GM12878 (cell line): Measurements from ENCODE around the gene TRANK1. TPM values are rescaled to one million over a fixed set of nuclear protein-coding genes. Genes with fewer than 3 reads are reported as not detected.

Experiments
- ATAC-seq: fragments of 200-7000 bp; cut with Tn5 transposase; 3 replicates; pipeline ENCODE4 v1.9.1; 2020; ENCODE audit warnings: mild to moderate bottlenecking, moderate library complexity
- BruUV-seq: library from RNA; stranded (reverse); fragments of 400-500 nt; replicated peaks from 2 replicates; lab custom pipeline; 2021; lab: Mats Ljungman, UMichigan
- CTCF ChIA-PET: fragments of 300-600 bp; sonication (Branson Sonifier 250); formaldehyde crosslinking; extraction: SDS; loops from one replicate; lab custom pipeline; 2021; ENCODE audit warnings: inconsistent platforms; lab: Yijun Ruan, JAX
- POLR2A ChIA-PET: fragments of 350-600 bp; formaldehyde crosslinking; extraction: SDS; loops from one replicate; lab custom pipeline; 2021; ENCODE audit warnings: inconsistent platforms; lab: Charles Lee
- RAD21 ChIA-PET: fragments of 300-600 bp; sonication (Branson Sonifier 250); formaldehyde crosslinking; loops from one replicate; lab custom pipeline; 2023; ENCODE audit warnings: antibody characterized with exemption; ENCODE audit not compliant: unreplicated experiment; lab: Charles Lee
- SMC1A ChIA-PET: fragments of 300-600 bp; sonication (Branson Sonifier 250); formaldehyde crosslinking; loops from one replicate; lab custom pipeline; 2023; ENCODE audit not compliant: unreplicated experiment, uncharacterized antibody; lab: Charles Lee
- DNase-seq: peaks from one replicate; pipeline ENCODE4 v3.0.0-alpha.2; 2011; ENCODE audit warnings: low read depth, low spot score
- FAIRE-seq: peaks from 3 replicates; lab custom pipeline; 2011; peaks lifted over from hg19 to GRCh38; lab: Jason Lieb, UNC
- H2AFZ ChIP-seq: 2 replicates; pipeline ENCODE4 v1.6.0; 2011; ENCODE audit warnings: low read depth, low read length, control low read depth; ENCODE audit not compliant: control insufficient read depth
- H3K27ac ChIP-seq: 2 replicates; pipeline ENCODE4 v1.5.1; 2011; ENCODE audit warnings: control low read depth; ENCODE audit not compliant: control insufficient read depth, insufficient read depth
- H3K27me3 ChIP-seq, 2 experiments: replicated peaks in 1 of 2; 2 replicates each; pipeline versions ENCODE4 v1.6.0 to v1.6.1; 2011; ENCODE audit warnings: low read length in 1 of 2; ENCODE audit not compliant: control insufficient read depth in 2 of 2, insufficient read depth in 2 of 2
- H3K36me3 ChIP-seq, 2 experiments: 2 replicates each; pipeline ENCODE4 v1.5.1; 2011; ENCODE audit warnings: low read length in 1 of 2; ENCODE audit not compliant: control insufficient read depth in 2 of 2, insufficient read depth in 2 of 2
- H3K4me1 ChIP-seq: 2 replicates; pipeline ENCODE4 v1.6.1; 2011; ENCODE audit warnings: mild to moderate bottlenecking, low read length, moderate library complexity, mixed read lengths; ENCODE audit not compliant: control insufficient read depth, insufficient read depth
- H3K4me2 ChIP-seq: 2 replicates; pipeline ENCODE4 v1.6.0; 2011; ENCODE audit warnings: control low read depth; ENCODE audit not compliant: control insufficient read depth, insufficient read depth
- H3K4me3 ChIP-seq: fragments of 200-600 bp; sonication (generic); 2 replicates; pipeline ENCODE4 v1.5.1; 2016
- H3K79me2 ChIP-seq: 2 replicates; pipeline ENCODE4 v1.6.0; 2011; ENCODE audit warnings: low read length; ENCODE audit not compliant: control insufficient read depth, insufficient read depth
- H3K9ac ChIP-seq: 2 replicates; pipeline ENCODE4 v1.8.0; 2011; ENCODE audit warnings: low read length, control low read depth, mixed read lengths; ENCODE audit not compliant: control insufficient read depth, insufficient read depth
- H3K9me3 ChIP-seq: replicated peaks from 3 replicates; pipeline ENCODE4 v1.5.1; 2011; ENCODE audit warnings: mild to moderate bottlenecking, low read length; ENCODE audit not compliant: control insufficient read depth, insufficient read depth
- H4K20me1 ChIP-seq: 2 replicates; pipeline ENCODE4 v1.6.0; 2011; ENCODE audit not compliant: control insufficient read depth, insufficient read depth
- FOXM1 ChIP-seq: IDR thresholded peaks from 2 replicates; pipeline ENCODE4 v1.6.1; 2012; ENCODE audit warnings: low read depth, mild to moderate bottlenecking, inconsistent platforms, low read length, moderate library complexity
- HDAC2 ChIP-seq: fragments of 200-600 bp; sonication (generic); IDR thresholded peaks from 2 replicates; pipeline ENCODE4 v1.6.1; 2017
- IRF4 ChIP-seq: IDR thresholded peaks from 2 replicates; pipeline ENCODE4 v1.6.1; 2011; ENCODE audit warnings: low read depth, low read length
- MYB ChIP-seq: fragments of 150-350 bp; IDR thresholded peaks from 2 replicates; pipeline ENCODE4 v1.6.1; 2014; ENCODE audit warnings: mild to moderate bottlenecking, low read depth, low read length, borderline replicate concordance
- RELA ChIP-seq: fragments of 450-650 bp; IDR thresholded peaks from 2 replicates; pipeline ENCODE4 v1.8.0; 2014; ENCODE audit warnings: borderline replicate concordance; ENCODE audit not compliant: partially characterized antibody
- SREBF2 ChIP-seq: IDR thresholded peaks from 2 replicates; pipeline ENCODE4 v1.6.1; 2012; ENCODE audit warnings: mild to moderate bottlenecking, low read length
- ZSCAN29 ChIP-seq: fragments of 450-650 bp; IDR thresholded peaks from 2 replicates; pipeline ENCODE4 v1.6.1; 2017; ENCODE audit warnings: mild to moderate bottlenecking, moderate library complexity
- WGBS: methylation state at CpG from one replicate; pipeline ENCODE4 v1.1.6; 2016; ENCODE audit warnings: low lambda C conversion rate; ENCODE audit not compliant: insufficient replicate concordance, insufficient coverage; ENCODE audit errors: missing lambda C conversion rate; 5-methylcytosine and 5-hydroxymethylcytosine counted together
- in situ Hi-C: fragments of 300-500 bp; cut with MboI; formaldehyde crosslinking; loops from 9 replicates; pipeline ENCODE4 v1.14.3; 2018; ENCODE audit warnings: mixed read lengths
- intact Hi-C: fragments of 100-400 bp; cut with micrococcal nuclease; formaldehyde crosslinking; loops from one replicate; pipeline ENCODE4 v1.14.2; 2022; ENCODE audit not compliant: unreplicated experiment
- polyA plus RNA-seq, 11 experiments: library from polyadenylated mRNA; depleted of rRNA in 4 of 11; unstranded in 6 of 11; stranded (reverse) in 5 of 11; fragments of >200 nt; fragmentation: Nextera tagmentation in 4 of 11; fragmentation: Illumina TruSeq in 1 of 11; extraction: Ambion mirVana in 4 of 11; extraction: Trizol in 1 of 11; gene quantifications; 1 replicate in 1 of 11; 2 replicates in 10 of 11; pipeline versions ENCODE4 v1.2.1 to v1.2.3, GENCODE V29; 2011 to 2016; ENCODE audit warnings: inconsistent platforms in 2 of 11, missing spikeins in 2 of 11, low read depth in 1 of 11
- total RNA-seq, 4 experiments: library from RNA; depleted of rRNA in 3 of 4; stranded (reverse); fragments of >200 nt in 3 of 4; fragmentation: Illumina TruSeq in 1 of 4; extraction: Trizol in 1 of 4; gene quantifications; 2 replicates each; pipeline versions ENCODE4 v1.2.1 to v1.2.3, GENCODE V29; 2013 to 2021
- TF ChIP-seq, protein P1 (sequence below): fragments of 150-350 bp; IDR thresholded peaks from 2 replicates; pipeline ENCODE4 v1.6.1; 2014; ENCODE audit warnings: mild to moderate bottlenecking, low read depth, low read length
- TF ChIP-seq, protein P2 (sequence below): IDR thresholded peaks from 2 replicates; pipeline ENCODE4 v1.6.1; 2012; ENCODE audit warnings: low read depth, low read length, improper control_type of control experiment
- TF ChIP-seq, protein P3 (sequence below): fragments of 450-650 bp; IDR thresholded peaks from 2 replicates; pipeline ENCODE4 v1.6.1; 2018; ENCODE audit warnings: borderline replicate concordance, mild to moderate bottlenecking; ENCODE audit not compliant: partially characterized antibody
- TF ChIP-seq, protein P4 (sequence below): IDR thresholded peaks from 2 replicates; pipeline ENCODE4 v1.6.1; 2012; ENCODE audit warnings: improper control_type of control experiment, low read depth, low read length; ENCODE audit not compliant: insufficient replicate concordance
- TF ChIP-seq, protein P5 (sequence below): fragments of 450-650 bp; IDR thresholded peaks from 2 replicates; pipeline ENCODE4 v1.6.1; 2014; ENCODE audit warnings: mild to moderate bottlenecking

TRANK1 gene
- total and polyA plus RNA-seq, 10 of the 15 experiments (the other 5 are each of a cell fraction or from before 2014, with no cell fraction given), result 0.46 to 8.8 (median 1.1) TPM

DNA sequence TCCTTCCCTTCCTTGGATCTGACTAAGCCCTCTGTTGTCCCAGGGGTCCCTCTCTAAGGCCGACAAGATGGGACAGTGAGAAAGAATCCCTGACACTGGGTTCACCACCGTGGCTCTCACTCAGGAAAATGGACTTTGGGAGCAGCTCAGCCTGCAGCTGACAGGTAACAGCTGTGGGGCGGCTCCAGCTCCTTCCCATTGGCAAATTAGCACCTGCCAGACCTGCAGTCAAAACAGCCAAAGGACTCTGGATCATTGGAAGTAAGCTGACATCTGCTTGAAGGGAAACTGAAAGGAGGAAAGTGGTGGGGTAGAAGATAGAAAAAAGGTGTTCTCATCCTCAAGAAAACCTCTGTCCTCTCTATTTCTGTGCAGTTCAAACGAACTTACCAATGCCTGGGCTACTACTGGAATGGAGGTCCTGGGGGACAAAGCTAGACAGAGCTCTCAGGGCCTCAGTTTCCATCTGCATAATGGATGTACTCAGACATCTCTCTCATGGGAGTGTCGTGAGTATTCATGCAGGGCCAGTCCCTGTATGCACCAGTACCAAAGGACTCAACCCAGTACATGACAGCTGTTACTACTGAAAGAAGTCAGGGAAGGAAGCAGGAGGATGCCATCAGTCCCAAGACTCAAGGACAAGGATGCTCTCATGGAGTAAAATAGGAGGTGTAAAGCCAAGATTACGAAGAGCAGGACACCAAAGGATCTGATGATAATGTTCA is 126.9 kb downstream of the TRANK1 start:
- Histone ChIP-seq H4K20me1 (no peaks in the 10 kb centered on the region), H2AFZ (no peak overlapping the region), H3K27ac (no peak overlapping the region), H3K4me3 (no peak overlapping the region), H3K36me3 (no peaks in the 10 kb centered on the region), H3K9me3 (no peaks in the 10 kb centered on the region), H3K79me2 (no peaks in the 10 kb centered on the region), H3K4me1 (no peaks in the 10 kb centered on the region), H3K4me2 (no peak overlapping the region), H3K27me3 (peaks cover 0 to 4% of the 10 kb centered on the region in 2 experiments; a peak in 2 of 4 replicates), H3K9ac (no peak overlapping the region)
- intact Hi-C loops (no loop called here), in situ Hi-C loops (no loop called here)
- ChIA-PET POLR2A (no interaction called here), CTCF (no interaction called here), SMC1A (interaction anchor here (1.4 kb wide), 1 partner anchor 51 kb away, joined by 3 read pairs; no protein-coding TSS in a partner anchor), RAD21 (no interaction called here)
- BruUV-seq, result no TSS peak
- no peak for FAIRE-seq
- no peak for ATAC-seq
- no peak for DNase-seq
- TF ChIP-seq HDAC2 (no peak), FOXM1 (no peak), MYB (no peak), SREBF2 (no peak), RELA (no peak), ZSCAN29 (no peak), IRF4 (no peak)
- TF ChIP-seq, protein P1, sequence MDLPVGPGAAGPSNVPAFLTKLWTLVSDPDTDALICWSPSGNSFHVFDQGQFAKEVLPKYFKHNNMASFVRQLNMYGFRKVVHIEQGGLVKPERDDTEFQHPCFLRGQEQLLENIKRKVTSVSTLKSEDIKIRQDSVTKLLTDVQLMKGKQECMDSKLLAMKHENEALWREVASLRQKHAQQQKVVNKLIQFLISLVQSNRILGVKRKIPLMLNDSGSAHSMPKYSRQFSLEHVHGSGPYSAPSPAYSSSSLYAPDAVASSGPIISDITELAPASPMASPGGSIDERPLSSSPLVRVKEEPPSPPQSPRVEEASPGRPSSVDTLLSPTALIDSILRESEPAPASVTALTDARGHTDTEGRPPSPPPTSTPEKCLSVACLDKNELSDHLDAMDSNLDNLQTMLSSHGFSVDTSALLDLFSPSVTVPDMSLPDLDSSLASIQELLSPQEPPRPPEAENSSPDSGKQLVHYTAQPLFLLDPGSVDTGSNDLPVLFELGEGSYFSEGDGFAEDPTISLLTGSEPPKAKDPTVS, result no peak
- TF ChIP-seq, protein P2, sequence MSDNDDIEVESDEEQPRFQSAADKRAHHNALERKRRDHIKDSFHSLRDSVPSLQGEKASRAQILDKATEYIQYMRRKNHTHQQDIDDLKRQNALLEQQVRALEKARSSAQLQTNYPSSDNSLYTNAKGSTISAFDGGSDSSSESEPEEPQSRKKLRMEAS, result no peak
- TF ChIP-seq, protein P3, sequence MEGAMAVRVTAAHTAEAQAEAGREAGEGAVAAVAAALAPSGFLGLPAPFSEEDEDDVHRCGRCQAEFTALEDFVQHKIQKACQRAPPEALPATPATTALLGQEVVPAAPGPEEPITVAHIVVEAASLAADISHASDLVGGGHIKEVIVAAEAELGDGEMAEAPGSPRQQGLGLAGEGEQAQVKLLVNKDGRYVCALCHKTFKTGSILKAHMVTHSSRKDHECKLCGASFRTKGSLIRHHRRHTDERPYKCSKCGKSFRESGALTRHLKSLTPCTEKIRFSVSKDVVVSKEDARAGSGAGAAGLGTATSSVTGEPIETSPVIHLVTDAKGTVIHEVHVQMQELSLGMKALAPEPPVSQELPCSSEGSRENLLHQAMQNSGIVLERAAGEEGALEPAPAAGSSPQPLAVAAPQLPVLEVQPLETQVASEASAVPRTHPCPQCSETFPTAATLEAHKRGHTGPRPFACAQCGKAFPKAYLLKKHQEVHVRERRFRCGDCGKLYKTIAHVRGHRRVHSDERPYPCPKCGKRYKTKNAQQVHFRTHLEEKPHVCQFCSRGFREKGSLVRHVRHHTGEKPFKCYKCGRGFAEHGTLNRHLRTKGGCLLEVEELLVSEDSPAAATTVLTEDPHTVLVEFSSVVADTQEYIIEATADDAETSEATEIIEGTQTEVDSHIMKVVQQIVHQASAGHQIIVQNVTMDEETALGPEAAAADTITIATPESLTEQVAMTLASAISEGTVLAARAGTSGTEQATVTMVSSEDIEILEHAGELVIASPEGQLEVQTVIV, result no peak
- TF ChIP-seq, protein P4, sequence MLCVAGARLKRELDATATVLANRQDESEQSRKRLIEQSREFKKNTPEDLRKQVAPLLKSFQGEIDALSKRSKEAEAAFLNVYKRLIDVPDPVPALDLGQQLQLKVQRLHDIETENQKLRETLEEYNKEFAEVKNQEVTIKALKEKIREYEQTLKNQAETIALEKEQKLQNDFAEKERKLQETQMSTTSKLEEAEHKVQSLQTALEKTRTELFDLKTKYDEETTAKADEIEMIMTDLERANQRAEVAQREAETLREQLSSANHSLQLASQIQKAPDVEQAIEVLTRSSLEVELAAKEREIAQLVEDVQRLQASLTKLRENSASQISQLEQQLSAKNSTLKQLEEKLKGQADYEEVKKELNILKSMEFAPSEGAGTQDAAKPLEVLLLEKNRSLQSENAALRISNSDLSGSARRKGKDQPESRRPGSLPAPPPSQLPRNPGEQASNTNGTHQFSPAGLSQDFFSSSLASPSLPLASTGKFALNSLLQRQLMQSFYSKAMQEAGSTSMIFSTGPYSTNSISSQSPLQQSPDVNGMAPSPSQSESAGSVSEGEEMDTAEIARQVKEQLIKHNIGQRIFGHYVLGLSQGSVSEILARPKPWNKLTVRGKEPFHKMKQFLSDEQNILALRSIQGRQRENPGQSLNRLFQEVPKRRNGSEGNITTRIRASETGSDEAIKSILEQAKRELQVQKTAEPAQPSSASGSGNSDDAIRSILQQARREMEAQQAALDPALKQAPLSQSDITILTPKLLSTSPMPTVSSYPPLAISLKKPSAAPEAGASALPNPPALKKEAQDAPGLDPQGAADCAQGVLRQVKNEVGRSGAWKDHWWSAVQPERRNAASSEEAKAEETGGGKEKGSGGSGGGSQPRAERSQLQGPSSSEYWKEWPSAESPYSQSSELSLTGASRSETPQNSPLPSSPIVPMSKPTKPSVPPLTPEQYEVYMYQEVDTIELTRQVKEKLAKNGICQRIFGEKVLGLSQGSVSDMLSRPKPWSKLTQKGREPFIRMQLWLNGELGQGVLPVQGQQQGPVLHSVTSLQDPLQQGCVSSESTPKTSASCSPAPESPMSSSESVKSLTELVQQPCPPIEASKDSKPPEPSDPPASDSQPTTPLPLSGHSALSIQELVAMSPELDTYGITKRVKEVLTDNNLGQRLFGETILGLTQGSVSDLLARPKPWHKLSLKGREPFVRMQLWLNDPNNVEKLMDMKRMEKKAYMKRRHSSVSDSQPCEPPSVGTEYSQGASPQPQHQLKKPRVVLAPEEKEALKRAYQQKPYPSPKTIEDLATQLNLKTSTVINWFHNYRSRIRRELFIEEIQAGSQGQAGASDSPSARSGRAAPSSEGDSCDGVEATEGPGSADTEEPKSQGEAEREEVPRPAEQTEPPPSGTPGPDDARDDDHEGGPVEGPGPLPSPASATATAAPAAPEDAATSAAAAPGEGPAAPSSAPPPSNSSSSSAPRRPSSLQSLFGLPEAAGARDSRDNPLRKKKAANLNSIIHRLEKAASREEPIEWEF, result no peak
- TF ChIP-seq, protein P5, sequence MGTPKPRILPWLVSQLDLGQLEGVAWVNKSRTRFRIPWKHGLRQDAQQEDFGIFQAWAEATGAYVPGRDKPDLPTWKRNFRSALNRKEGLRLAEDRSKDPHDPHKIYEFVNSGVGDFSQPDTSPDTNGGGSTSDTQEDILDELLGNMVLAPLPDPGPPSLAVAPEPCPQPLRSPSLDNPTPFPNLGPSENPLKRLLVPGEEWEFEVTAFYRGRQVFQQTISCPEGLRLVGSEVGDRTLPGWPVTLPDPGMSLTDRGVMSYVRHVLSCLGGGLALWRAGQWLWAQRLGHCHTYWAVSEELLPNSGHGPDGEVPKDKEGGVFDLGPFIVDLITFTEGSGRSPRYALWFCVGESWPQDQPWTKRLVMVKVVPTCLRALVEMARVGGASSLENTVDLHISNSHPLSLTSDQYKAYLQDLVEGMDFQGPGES, result no peak
- WGBS, result 23% methylated on average over 6 of the region's 6 CpGs
